DND-41 (cell line): ENCODE results near the gene SETX.

Experiments used
- EZH2 ChIP-seq: IDR thresholded peaks from 3 replicates; pipeline ENCODE4 v1.6.1; 2012; ENCODE audit warnings: borderline replicate concordance, low read depth, mild to moderate bottlenecking, moderate library complexity, low read length, inconsistent platforms; ENCODE audit not compliant: severe bottlenecking
- TF ChIP-seq, protein P1 (sequence below): IDR thresholded peaks from 2 replicates; pipeline ENCODE4 v1.5.1; 2012; ENCODE audit warnings: borderline replicate concordance, low read length, moderate library complexity, mild to moderate bottlenecking; ENCODE audit not compliant: poor library complexity, severe bottlenecking; ENCODE audit errors: extremely low read depth

GRCh38 chr9:132250324-132251262, 104.2 kb downstream of the SETX start:
- TF ChIP-seq, protein P1, sequence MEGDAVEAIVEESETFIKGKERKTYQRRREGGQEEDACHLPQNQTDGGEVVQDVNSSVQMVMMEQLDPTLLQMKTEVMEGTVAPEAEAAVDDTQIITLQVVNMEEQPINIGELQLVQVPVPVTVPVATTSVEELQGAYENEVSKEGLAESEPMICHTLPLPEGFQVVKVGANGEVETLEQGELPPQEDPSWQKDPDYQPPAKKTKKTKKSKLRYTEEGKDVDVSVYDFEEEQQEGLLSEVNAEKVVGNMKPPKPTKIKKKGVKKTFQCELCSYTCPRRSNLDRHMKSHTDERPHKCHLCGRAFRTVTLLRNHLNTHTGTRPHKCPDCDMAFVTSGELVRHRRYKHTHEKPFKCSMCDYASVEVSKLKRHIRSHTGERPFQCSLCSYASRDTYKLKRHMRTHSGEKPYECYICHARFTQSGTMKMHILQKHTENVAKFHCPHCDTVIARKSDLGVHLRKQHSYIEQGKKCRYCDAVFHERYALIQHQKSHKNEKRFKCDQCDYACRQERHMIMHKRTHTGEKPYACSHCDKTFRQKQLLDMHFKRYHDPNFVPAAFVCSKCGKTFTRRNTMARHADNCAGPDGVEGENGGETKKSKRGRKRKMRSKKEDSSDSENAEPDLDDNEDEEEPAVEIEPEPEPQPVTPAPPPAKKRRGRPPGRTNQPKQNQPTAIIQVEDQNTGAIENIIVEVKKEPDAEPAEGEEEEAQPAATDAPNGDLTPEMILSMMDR, result no peak
- TF ChIP-seq EZH2, result no peak
